GM10266 (cell line): Measurements from ENCODE around the gene FAM8A1.
A peak's percentile ranks its signal among the peaks of the same experiment; 100 is the strongest.
"Not testable (repeated sequence)": the region's sequence is repeated elsewhere in the genome, so short reads cannot be mapped to it uniquely, and the experiment has no call there.

ENCODE experiments used
- DNase-seq: peaks from one replicate; pipeline ENCODE4 v3.0.0; 2012; ENCODE audit errors: extremely low spot score
- TF ChIP-seq, protein P1 (sequence below): IDR thresholded peaks from 2 replicates; pipeline ENCODE4 v1.5.1; 2012; ENCODE audit warnings: mild to moderate bottlenecking, low read depth; ENCODE audit not compliant: control insufficient read depth, insufficient read depth; ENCODE audit errors: missing control alignments

The FAM8A1 gene

DNA sequence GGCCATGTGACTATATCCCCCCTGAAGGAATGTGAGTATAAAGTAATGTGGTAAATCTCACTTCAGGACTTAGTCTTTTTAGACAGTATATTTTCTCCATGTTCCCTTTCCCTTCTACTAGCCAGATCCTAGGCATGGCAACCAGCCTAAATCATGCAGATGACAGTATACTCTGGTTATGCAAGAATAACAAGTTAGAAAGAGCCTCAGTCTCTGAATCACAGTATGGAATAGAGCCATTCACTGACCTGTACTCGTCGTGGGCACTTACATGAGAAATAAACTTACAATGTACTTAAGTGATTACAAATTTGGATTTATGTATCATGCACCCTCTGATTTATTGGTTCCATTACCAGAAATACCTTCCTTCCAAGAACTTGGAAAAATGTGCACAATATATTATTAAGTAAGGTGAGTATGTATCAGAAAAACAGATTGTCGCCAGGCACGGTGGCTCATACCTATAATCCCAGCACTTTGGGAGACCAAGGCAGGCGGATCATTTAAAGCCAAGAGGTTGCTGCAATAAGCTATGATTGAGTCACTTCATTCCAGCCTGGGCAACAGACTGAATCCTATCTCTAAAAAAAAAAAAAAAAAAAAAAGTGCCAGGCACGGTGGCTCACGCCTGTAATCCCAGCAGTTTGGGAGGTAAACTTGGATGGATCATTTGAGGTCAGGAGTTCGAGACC lies 25.1 kb upstream of the FAM8A1 start:
- TF ChIP-seq, protein P1, sequence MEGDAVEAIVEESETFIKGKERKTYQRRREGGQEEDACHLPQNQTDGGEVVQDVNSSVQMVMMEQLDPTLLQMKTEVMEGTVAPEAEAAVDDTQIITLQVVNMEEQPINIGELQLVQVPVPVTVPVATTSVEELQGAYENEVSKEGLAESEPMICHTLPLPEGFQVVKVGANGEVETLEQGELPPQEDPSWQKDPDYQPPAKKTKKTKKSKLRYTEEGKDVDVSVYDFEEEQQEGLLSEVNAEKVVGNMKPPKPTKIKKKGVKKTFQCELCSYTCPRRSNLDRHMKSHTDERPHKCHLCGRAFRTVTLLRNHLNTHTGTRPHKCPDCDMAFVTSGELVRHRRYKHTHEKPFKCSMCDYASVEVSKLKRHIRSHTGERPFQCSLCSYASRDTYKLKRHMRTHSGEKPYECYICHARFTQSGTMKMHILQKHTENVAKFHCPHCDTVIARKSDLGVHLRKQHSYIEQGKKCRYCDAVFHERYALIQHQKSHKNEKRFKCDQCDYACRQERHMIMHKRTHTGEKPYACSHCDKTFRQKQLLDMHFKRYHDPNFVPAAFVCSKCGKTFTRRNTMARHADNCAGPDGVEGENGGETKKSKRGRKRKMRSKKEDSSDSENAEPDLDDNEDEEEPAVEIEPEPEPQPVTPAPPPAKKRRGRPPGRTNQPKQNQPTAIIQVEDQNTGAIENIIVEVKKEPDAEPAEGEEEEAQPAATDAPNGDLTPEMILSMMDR = no peak
- DNase-seq = no peak

DNA sequence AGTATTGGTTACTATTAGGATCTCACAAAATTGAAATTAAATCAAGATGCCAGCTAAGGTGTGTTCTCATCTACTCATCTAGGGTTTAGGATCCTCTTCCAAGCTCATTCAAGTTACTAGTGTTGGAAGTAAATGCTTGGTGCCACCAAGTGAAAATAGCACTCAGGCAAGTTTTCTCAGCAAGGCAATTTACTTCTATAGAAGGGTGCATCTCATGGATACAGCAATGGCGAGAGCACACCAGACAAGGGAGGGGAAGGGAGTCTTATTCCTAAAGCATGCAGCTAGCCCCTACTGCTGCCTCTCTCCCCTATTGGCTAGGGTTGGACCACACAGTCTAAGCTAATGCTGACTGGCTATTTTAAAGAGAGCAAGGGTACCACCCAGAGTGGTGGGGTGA lies 23.0 kb upstream of the FAM8A1 start:
- DNase-seq = no peak
- TF ChIP-seq, protein P1 = no peak

DNA sequence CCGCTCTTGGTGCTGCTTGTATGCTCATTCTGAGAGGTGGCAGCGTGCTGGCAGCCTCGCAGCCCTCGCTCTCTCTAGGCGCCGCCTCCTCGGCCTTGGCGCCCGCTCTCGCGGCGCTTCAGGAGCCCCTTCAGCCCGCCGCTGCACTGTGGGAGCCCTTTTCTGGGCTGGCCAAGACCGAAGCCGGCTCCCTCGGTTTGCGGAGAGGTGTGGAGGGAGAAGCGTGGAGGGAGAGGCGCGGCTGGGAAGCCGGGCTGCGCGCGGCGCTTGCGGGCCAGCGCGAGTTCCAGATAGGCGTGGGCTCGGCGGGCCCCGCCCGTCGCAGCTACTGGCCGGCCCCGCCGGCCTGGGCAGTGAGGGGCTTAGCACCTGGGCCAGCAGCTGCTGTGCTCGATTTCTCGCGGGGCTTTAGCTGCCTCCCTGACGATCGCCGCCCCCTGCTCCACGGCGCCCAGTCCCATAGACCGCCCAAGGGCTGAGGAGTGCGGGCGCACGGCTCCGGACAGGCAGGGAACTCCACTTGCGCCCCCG lies 19.5 kb upstream of the FAM8A1 start:
- TF ChIP-seq, protein P1 = no peak
- no peak for DNase-seq

DNA sequence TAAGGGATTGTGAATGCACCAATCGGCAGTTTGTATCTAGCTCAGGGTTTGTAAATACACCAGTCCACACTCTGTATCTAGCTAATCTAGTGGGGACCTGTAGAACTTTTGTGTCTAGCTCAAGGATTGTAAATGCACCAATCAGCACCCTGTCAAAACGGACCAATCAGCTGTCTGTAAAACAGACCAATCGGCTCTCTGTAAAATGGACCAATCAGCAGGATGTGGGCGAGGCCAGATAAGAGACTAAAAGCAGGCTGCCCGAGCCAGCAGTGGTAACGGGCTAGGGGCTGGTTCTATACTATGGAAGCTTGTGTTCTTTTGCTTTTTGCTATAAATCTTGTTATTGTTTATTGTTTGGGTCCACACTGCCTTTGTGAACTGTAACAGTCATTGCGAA lies 18.8 kb upstream of the FAM8A1 start:
- DNase-seq = not testable (repeated sequence)

DNA sequence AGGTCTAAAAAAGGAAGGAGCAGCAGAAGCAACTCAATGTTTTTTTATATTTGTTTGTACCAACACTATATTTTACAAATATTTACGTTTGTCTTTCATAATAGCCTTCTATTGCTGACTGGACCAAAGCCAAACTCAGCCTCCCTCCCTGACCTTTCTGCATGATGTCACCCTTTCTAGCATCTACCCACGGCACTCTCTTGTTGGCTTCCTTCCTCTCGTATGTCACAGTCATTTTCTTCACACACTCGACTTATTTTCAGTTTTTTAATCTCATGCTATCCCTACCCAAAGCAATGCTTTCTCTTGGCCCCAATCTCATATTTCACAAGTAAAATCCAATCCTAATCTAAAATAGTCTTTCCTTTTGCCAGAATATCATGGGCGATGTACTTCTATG lies 16.3 kb upstream of the FAM8A1 start:
- TF ChIP-seq, protein P1 = no peak
- no peak for DNase-seq

DNA sequence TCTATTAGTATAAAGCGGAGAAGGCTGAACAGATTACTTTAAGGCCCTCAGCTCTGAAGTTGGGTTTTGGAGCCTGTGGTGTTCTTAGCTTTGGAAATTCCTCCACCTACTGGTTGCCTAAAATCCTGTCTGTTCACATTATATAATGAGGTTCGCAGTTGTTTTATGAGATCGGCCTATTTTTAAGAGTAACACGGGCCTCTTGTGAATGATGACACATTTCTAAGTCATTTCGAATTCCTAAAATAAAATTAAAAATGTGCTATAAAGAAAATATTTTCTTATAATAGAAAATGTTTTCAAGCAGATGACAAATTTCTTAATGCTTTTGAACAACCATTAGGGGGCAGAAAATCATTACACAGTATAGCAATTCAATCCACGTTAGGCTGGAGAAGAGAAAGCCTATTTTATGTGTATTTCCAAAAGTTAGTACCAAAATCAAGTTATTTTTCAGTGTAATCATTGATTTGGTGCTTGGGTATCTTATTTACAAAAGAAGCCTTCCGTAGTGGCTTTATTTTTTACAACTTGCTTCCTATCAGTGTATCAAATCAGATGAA lies 15.8 kb upstream of the FAM8A1 start:
- TF ChIP-seq, protein P1 = peak; percentile 52
- peak; percentile 62 for DNase-seq

DNA sequence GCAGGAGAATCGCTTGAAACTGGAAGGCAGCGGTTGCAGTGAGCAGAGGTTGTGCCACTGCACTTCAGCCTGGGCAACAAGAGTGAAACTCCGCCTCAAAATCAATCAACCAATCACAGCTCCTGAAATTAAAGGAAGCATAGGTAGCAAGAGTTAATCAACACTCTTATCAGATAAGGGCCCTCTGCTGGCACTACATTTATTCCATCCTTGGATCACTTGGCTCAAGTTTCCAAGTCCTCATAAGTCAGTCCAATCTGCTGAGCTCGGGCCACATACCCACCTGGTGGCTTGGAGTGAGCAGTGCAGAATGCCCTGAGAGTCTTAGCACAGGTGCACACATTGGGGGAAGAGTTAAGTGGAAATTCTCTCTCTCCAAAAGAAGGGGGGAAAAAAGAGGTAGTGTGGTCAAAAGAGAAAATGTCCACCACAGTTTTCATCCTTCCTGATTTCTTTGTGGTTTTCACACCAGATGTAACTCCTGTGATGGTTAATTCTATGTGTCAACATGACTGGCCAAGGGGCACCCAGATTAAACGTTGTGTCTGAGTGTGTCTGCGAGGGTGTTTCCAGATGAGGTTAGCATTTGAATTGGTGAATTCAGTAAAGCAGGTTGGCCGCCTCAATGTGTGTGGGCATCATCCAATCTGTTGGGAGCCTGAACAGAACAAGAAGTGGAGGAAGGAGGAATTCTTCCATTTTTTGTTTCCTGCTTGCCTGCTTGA lies 14.2 kb upstream of the FAM8A1 start:
- TF ChIP-seq, protein P1 = no peak
- DNase-seq = no peak

DNA sequence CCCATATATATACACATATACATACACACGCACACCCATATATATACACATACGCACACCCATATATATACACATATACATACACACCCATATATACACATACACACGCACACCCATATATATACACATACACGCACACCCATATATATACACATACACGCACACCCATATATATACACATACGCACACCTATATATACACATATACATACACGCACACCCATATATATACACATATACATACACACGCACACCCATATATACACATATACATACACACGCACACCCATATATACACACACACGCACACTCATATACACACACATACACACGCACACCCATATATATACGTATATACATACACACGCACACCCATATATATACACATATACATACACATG lies 13.5 kb upstream of the FAM8A1 start:
- DNase-seq = not testable (repeated sequence)
